HL-60/S4 (cell line): ENCODE measurements around the gene F2R.
"Not testable (repeated sequence)": the region's sequence is repeated elsewhere in the genome, so short reads cannot be mapped to it uniquely, and the experiment has no call there.

Source experiments
- in situ Hi-C: fragments of 300-500 bp; cut with MboI; formaldehyde crosslinking; loops from 2 replicates; pipeline ENCODE4 v1.14.3; 2022; ENCODE audit warnings: low sequenced_read_pairs

Gene F2R

DNA sequence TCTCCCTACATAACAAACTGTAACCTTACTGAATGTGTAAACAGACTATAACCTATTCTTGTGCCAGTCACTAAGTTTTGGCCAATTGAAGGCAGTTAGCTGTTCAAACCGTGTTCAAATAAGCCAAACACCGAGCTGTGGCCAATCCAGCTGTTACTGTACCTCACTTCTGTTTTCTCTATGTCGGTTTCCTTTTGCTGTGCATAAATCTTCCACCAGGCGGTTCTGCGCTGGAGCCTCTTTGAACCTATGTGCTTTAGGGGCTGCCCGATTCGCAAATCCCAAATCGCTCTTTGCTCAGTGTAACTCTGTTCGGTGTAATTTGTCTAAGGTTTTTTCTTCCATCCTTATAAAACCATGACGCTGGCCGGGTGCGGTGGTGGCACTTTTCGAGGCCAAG, 31.8 kb downstream of the F2R start:
- in situ Hi-C loops, result no loop called here

DNA sequence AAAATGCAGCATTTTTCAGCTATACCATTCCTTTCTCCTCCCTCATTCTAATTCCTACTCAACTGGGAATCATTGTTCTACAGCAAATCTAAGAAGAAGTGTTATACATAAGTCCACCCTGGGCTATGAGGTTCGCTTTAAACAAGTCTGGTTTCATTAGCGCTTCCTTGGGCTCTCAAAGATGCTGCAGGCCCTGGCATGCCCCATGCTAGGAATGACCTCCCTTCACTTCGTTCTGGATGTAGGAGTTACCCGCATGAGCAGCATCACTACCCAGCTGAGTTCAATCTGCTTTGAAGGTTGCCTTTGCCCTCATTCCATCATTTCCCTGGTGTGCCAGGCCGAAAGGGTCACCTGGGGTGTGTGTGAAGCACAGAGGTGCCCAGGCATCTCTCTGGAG, 35.4 kb downstream of the F2R start:
- in situ Hi-C loops, result no loop called here

DNA sequence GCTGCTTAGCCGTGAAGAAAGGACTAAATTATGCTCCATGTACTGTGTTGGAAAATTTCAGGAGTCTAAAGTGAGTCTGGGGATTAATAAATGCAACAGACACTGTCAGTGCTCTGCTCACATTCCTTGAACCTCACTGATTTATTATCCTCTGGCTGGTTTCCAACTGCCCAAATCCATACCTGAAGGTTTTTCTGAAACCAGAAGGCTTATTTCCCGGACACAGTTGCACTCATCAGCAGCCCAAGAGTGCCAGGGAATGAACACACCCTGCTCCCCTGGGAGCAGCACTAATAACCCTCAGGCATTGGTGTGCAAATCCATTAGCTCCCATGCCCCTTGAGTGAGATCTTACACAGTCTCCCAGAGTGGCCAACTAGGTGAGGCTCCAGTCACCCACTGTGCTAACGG, 38.7 kb downstream of the F2R start:
- in situ Hi-C loops, result no loop called here

DNA sequence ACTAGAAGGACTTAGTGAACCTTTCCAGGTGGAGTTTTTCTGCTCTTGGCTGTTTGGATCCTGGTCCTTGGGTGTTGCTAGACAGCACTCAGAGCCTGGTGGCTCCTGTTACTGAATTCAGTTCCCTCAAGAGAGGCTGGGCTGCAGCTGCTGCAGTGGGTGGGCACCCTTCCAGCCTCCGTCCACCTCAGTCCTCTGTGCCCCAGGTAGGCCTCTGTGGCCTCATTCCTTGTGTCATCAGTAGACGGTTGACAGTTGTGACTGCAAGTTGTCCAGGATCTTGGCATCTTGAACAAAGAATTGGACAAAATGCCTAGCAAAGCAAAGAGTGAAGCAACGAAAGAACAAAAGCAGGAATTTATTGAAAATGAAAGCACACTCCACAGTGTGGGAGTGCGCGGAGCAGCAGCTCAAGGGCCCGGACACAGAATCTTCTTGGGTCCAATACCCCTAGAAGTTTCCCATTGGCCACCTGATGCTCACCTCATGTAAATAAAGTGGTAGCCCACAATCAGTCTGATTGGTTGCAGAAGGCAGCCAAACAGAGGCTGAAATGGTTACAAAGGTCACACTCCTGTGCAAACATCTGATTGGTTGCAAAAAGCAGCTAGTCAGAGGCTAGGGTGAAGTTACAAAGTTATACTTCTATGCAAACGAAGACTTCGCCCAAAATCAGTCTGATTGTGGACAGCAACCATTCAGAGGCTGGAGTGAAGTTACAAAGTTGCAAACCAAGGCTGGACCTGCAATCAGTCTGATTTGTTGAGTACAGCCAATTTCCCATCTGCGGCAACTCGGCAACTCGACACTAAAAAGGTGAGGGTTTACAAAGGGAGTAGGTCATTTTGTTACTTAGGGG, 40.1 kb downstream of the F2R start:
- in situ Hi-C loops, result no loop called here

DNA sequence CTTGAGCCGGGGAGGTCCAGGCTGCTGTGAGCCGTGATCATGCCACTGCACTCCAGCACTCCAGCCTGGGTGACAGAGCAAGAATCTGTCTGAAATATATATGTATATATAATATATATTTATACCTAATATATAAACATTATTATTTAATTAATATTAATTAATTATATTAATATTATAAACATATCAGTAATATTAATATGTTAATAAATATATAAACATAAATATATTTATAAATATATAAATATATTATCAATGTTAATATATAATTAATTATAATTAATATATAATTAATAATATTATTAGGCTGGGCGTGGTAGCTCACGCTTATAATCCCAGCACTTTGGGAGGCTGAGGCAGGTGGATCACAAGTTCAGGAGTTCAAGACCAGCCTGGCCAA, 41.1 kb downstream of the F2R start:
- in situ Hi-C loops, result no loop called here

DNA sequence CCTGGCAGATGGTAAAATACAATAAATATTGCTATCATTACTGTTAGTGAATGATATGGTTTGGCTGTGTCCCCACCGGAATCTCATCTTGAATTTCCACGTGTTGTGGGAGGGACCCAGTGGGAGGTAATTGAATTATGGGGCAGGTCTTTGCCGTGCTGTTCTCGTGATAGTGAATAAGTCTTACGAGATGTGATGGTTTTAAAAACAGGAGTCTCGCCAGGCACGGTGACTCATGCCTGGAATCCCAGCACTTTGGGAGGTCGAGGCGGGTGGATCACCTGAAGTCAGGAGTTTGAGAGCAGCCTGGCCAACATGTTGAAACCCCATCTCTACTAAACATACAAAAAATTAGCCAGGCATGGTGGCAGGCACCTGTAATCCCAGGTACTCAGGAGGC, 45.2 kb downstream of the F2R start:
- in situ Hi-C loops, result not testable (repeated sequence)

DNA sequence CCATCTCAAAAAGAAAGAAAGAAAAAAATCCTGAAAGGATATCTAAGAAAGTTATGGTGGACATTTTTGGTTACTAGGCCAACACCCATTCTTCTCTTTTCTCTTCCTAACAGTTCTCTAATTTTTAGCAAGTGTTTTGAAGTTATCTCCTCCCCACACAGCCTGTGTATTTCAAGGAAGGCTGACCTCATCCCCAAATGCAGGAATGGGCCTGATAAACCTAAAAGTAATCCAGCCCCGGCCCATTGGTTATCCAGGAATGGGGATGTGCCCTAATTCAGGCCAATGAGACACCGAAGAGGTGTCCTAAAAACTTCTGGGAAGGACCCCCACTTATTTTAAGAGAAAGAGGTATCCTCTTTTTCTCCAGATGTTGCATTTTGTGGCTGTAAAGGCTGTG, 46.6 kb downstream of the F2R start:
- in situ Hi-C loops, result no loop called here

DNA sequence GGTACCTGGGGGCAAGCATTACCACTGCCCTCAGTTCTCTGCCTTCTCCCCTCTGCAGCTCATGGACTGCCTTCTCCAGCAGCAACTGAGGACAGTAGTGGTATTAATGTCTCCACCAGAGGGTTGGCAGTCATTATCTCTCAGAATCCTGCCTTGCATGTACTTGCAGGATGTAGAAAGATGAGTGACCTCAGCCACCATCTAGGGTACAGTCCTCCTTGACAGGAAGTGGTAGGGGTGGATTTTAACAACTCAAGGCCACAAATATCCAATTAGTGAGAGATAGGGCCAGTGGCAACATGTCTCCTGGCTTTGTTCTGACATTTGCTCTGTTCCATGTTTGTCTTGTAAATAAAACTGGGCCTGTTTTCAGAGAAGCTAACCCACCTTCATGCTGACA, 47.2 kb downstream of the F2R start:
- in situ Hi-C loops, result no loop called here

DNA sequence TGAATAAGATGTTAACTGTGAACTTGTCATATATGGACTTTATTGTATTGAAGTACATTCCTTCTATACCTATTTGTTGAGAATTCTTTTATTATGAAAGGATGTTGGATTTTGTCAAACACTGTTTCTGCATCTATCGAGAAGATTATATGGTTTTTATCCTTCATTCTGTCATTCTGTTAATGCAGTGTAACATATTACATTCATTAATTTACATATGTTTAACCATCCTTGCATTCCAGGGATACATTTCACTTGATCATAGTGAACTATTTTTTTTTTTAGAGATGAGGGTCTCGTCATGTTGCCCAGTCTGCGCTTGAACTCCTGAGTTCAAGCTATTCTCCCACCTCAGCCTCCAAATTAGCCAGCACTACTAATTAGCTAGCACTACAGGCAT, 48.4 kb downstream of the F2R start:
- in situ Hi-C loops, result no loop called here

DNA sequence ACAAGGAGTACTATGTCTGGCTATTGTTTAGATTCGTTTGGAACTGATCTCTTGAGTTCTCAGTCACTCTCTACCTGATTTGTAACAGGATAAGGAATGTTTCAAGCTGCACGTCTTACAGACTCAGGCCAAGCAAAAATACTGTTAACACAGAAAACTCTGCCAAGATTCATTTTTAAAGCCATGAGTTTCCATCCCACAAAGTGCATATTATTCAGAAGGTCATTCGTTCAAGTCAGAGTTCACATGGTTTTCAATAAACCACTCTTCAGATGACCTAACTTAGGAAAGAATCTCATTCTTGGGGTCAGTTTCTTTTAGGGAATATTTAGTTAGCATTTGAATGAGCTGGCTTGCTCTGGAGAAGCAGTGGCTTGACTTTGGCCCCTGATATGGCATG, 49.3 kb downstream of the F2R start:
- in situ Hi-C loops, result no loop called here

DNA sequence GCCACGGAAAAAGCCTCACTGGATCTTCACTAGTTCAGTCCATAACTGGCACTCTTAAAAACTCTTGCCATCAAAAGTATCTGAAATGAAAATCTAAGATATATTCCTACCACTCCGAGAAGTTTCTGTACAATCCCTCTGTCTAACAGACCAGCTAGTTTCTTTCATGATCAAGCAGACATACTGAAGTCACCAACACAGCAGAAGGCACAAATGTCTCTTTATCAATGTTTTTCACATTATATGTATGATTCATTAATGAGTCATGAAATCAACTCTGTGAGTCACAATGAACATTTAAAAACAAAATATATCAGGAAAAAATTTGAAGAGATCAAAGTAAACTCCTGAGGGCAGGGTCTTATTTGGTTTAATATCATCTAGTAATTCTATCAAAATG, 50.8 kb downstream of the F2R start:
- in situ Hi-C loops, result no loop called here

DNA sequence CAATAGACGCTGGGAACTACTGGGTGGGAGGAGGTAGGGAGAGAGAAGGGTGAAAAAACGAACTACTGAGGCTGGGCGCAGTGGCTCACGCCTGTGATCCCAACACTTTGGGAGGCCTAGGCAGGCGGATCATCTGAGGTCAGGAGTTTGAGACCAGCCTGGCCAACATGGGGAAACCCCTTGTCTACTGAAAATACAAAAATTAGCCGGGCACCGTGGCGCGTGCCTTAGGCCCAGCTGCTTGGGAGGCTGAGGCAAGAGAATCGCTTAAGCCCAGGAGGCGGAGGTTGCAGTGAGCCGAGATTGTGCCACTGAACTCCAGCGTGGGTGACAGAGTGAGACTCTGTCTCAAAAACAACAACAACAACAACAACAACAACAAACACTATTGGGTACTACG, 55.1 kb downstream of the F2R start:
- in situ Hi-C loops, result not testable (repeated sequence)

DNA sequence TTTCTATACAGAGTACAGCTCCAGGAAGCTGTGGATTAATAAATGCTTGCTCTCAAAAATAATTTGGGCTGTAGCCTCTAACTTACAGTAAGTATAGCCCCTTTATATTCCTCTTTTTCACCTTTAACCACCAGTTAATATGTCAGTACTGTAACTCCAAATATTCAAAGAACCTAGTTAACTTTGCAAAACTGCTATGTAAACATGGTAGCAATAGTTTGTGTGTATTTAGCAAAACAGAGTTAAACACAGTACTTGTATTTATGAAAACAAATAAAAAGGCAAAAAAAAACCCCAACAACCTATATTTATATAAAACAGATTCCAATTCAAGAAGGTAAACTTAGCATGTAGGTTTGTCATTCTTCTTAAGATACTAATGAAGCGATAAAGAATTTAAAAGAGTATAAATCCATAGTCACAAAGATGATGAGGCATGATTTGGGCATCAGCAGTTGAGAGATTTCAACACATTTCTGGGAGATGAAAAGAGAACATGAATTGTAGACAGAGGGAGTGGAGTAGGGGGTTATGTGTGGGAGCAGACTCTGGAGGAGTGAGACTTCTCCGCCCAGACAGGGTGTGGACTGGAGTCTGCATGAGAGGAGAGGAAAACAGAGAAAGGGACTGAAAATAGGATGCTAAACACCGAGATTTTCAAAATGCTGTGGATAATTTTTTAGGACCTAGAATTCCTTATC, 55.9 kb downstream of the F2R start:
- in situ Hi-C loops, result no loop called here

DNA sequence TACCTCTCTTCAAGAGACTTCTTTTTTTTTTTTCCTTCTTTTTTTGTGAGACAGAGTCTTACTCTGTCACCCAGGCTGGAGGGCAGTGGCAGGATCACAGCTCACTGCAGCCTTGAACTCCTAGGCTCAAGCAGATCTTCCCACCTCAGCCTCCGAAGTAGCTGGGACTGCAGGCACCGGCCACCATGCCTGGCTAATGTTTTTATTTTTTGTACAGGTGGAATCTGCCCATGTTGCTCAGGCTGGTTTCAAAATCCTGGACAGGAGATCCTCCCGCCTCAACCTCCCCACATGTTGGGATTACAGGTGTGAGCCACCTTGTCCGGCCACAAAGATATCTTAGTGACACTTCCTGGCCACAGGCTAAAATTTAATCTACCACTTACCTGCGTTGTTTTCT, 60.0 kb downstream of the F2R start:
- in situ Hi-C loops, result no loop called here

DNA sequence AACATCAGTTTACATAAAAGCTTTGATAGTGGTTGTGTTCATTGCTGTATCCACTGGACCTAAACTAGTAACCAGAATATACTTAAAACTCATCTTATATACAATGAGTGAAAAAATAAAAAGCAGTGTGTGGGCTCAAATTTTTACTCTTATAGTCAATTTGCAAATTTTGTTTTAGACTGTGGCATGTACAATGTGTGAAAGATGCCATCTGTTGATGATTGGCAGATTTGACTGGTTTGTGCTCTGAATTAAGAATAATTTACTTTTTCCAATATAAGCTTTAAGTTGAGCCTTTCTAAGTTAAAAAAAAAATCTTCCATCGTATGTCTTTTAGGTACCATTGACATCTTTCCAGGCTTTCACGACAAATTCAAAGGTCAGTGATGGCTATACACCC, 60.5 kb downstream of the F2R start:
- in situ Hi-C loops, result no loop called here

DNA sequence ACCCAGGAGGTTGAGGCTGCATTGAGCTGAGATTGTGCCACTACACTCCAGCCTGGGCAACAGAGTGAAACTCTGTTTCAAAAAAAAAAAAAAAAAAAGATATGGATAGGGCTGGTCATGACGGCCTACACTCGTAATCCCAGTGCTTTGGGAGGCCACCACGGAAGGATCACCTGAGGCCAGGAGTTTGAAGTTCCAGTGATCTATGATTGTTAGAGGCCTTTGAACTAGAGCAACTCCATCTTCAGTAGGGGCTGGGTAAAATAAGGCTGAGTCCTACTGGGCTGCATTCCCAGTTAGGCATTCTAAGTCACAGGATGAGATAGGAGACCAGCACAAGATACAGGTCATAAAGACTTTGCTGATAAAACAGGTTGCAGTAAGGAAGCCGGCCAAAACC, 64.7 kb downstream of the F2R start:
- in situ Hi-C loops, result not testable (repeated sequence)

DNA sequence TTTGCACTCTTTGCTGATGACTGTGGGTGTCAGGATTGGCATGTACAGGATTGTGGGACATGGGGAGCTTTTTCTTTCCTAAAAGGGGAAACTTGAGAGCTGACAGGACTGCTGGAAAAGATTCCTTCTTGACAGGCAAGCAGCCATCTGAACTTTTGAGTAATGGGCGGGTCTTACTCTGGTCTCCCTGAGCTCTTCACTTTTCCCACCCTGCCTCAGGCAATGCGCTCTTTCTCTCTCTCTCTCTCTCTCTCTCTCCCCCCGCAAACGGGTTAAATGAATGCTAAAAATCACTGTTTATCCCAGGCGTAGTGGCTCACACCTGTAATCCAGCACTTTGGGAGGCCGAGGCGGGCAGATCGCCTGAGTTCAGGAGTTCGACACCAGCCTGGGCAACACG, 65.8 kb downstream of the F2R start:
- in situ Hi-C loops, result no loop called here

DNA sequence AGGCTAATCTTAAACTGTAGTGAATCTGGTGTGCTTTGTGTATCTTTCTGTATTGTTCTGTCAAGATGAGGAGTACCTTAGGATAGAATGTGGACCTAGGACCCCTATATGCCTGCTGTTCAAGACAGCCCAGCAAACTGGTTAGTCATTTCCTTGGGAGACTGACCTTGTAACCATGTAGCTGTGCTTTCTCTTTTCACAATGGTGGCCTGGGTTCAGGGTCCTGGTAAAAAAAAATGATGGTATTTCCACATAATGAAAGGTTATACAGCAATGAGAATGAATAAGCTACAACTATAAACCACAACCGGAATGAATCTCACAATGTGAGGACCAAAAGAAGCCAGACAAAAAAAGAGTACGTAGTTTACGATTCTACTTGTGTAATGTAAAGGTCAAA, 66.5 kb downstream of the F2R start:
- in situ Hi-C loops, result no loop called here
